D721Med (cell line): ENCODE data around the gene CTSZ.
"Not testable (repeated sequence)": the region's sequence is repeated elsewhere in the genome, so short reads cannot be mapped to it uniquely, and the experiment has no call there.

Experiments
- DNase-seq: peaks from one replicate; pipeline ENCODE4 v3.0.0; 2011; ENCODE audit warnings: low spot score; ENCODE audit not compliant: insufficient read length
- FAIRE-seq: peaks from 2 replicates; lab custom pipeline; 2011; peaks lifted over from hg19 to GRCh38; lab: Jason Lieb, UNC
- CTCF ChIP-seq: IDR thresholded peaks from 2 replicates; pipeline ENCODE4 v1.5.1; 2012; ENCODE audit warnings: mild to moderate bottlenecking, control low read depth; ENCODE audit not compliant: insufficient read depth; ENCODE audit errors: missing control alignments

Gene CTSZ

GRCh38 chr20:58969439-58969838 is 37.6 kb downstream of the CTSZ start:
- no peak for TF ChIP-seq CTCF
- DNase-seq (no peak), FAIRE-seq (no peak)

GRCh38 chr20:58967652-58968429 is 39.2 kb downstream of the CTSZ start:
- FAIRE-seq (no peak), DNase-seq (no peak)
- no peak for TF ChIP-seq CTCF

- FAIRE-seq = no peak
- DNase-seq = no peak
Measured at GRCh38 chr20:58965270-58966064, 41.6 kb downstream of the CTSZ start.

GRCh38 chr20:58963922-58964321 is 43.1 kb downstream of the CTSZ start:
- not testable (repeated sequence) for FAIRE-seq, DNase-seq

More at GRCh38 chr20:58965270-58966064, 41.6 kb downstream of the CTSZ start:
- TF ChIP-seq CTCF = no peak

GRCh38 chr20:58963060-58963584 is 43.9 kb downstream of the CTSZ start:
- no peak for TF ChIP-seq CTCF
- no peak for FAIRE-seq

GRCh38 chr20:58959652-58960051 is 47.4 kb downstream of the CTSZ start:
- DNase-seq (no peak), FAIRE-seq (no peak)
- TF ChIP-seq CTCF = no peak

More at GRCh38 chr20:58963060-58963584, 43.9 kb downstream of the CTSZ start:
- no peak for DNase-seq

- TF ChIP-seq CTCF = no peak
- FAIRE-seq (no peak), DNase-seq (no peak)
Measured at GRCh38 chr20:58956078-58956477, 51.0 kb downstream of the CTSZ start.
